ENCODE results near the gene PCSK4.

The PCSK4 gene

GRCh38 chr19:1435378-1435989 lies 54.7 kb downstream of the PCSK4 start:
- FAIRE-seq = no peak

GRCh38 chr19:1434577-1435060 lies 55.5 kb downstream of the PCSK4 start:
- no peak for FAIRE-seq

DNA sequence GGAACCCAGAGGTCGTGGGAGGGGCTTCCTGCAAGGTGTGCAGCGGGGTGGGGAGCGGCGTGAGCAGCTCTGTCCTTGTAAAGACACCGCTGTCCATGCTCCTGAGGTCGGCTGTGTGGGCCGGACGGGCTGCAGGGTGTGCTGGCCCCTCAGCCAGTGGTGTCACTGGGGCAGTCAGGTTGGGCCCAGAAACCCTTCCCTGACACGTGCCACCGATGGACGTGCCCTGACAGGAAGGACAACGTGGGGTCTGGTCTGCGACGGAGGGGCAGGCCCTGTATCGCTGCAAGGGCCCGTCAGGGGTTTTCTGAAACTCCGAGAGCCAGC lies 56.1 kb downstream of the PCSK4 start:
- no peak for FAIRE-seq

- FAIRE-seq = no peak
Measured at GRCh38 chr19:1433119-1434039, 56.8 kb downstream of the PCSK4 start.

DNA sequence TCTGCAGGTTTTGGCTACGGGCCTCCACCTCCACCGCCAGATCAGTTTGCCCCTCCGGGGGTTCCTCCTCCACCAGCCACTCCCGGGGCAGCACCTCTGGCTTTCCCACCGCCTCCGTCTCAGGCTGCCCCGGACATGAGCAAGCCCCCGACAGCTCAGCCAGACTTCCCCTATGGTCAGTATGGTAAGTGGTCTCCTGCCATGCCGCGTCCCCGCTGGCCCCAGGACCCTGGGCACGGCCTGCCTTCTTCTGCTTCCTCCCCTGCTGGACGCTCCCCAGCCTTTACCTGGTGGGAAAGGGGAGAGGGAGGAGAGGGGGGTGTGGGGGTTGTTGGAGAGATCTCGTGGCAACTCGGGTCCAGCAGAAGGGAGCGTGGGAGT lies 57.7 kb downstream of the PCSK4 start:
- no peak for FAIRE-seq

- no peak for FAIRE-seq
Measured at GRCh38 chr19:1431759-1432506, 58.2 kb downstream of the PCSK4 start.

Measured in endometrium (tissue), 2 donors.